ENCODE results near the gene PSMC3. TPM values are rescaled to one million over a fixed set of nuclear protein-coding genes. Genes with fewer than 3 reads are reported as not detected.

The PSMC3 gene
- total RNA-seq, 1 experiment from 2014 or later = 701 TPM

GRCh38 chr11:47400768-47401279 lies 25.4 kb downstream of the PSMC3 start:
- peak overlapping the region; percentile 64 for H3K27ac ChIP-seq (ENCODE audit: low read depth, low read length, poor library complexity, severe bottlenecking)
- TF ChIP-seq EZH2 (IDR thresholded peaks at IDR 0.05; ENCODE audit: borderline replicate concordance, low read depth, low read length, poor library complexity, severe bottlenecking) (no peak), CTCF (conservative IDR thresholded peaks at IDR 0.05; ENCODE audit: low read depth, low read length) (no peak)
- POLR2A ChIA-PET (ENCODE audit: low non-redundant PET) = interaction anchor here (0.6 kb wide), 2 partner anchors 54 to 124 kb away, joined by 4 to 5 read pairs; no protein-coding TSS in a partner anchor
- no peaks in the 10 kb centered on the region for H3K27me3 ChIP-seq (replicated peaks; ENCODE audit: insufficient read depth, low read depth, low read length, poor library complexity)
- H3K4me1 ChIP-seq (ENCODE audit: insufficient read depth, low read length, poor library complexity, severe bottlenecking) = peaks cover 15% of the 10 kb centered on the region
- H3K36me3 ChIP-seq (ENCODE audit: insufficient read depth, low read length, poor library complexity, severe bottlenecking) = no peaks in the 10 kb centered on the region
- no TSS peak for BruUV-seq (replicated peaks)
- peak overlapping the region; percentile 56 for H3K4me3 ChIP-seq (ENCODE audit: low read depth, low read length, poor library complexity, severe bottlenecking)
- CTCF ChIA-PET = interaction anchor here (0.6 kb wide), 1 partner anchor 60 kb away, joined by 6 read pairs; no protein-coding TSS in a partner anchor
- intact Hi-C loops (cut with micrococcal nuclease; ENCODE audit: unreplicated experiment) = loop anchor here (10.0 kb wide), 1 partner anchor 454 kb away; no protein-coding TSS in a partner anchor
- no peaks in the 10 kb centered on the region for H3K9me3 ChIP-seq (ENCODE audit: low read depth, low read length, poor library complexity, severe bottlenecking)
- no peak for DNase-seq (ENCODE audit: low spot score)

- POLR2A ChIA-PET (ENCODE audit: low non-redundant PET) = interaction anchor here (0.6 to 0.7 kb wide), 4 partner anchors 54 to 693 kb away, joined by 4 to 7 read pairs (median 4); no protein-coding TSS in a partner anchor
- Histone ChIP-seq H3K36me3 (ENCODE audit: insufficient read depth, low read length, poor library complexity, severe bottlenecking) (no peaks in the 10 kb centered on the region), H3K9me3 (ENCODE audit: low read depth, low read length, poor library complexity, severe bottlenecking) (no peaks in the 10 kb centered on the region), H3K27ac (ENCODE audit: low read depth, low read length, poor library complexity, severe bottlenecking) (peak overlapping the region; percentile 64), H3K27me3 (replicated peaks; ENCODE audit: insufficient read depth, low read depth, low read length, poor library complexity) (no peaks in the 10 kb centered on the region), H3K4me3 (ENCODE audit: low read depth, low read length, poor library complexity, severe bottlenecking) (peak overlapping the region; percentile 56), H3K4me1 (ENCODE audit: insufficient read depth, low read length, poor library complexity, severe bottlenecking) (peaks cover 15% of the 10 kb centered on the region)
- DNase-seq (ENCODE audit: low spot score) = peak; percentile 56
- CTCF ChIA-PET = interaction anchor here (0.6 to 1.0 kb wide), 3 partner anchors 12 to 61 kb away, joined by 4 to 6 read pairs (median 5); no protein-coding TSS in a partner anchor
- no peak for TF ChIP-seq CTCF (conservative IDR thresholded peaks at IDR 0.05; ENCODE audit: low read depth, low read length)
- TF ChIP-seq EZH2 (IDR thresholded peaks at IDR 0.05; ENCODE audit: borderline replicate concordance, low read depth, low read length, poor library complexity, severe bottlenecking) = no peak
- BruUV-seq (replicated peaks) = no TSS peak
- intact Hi-C loops (cut with micrococcal nuclease; ENCODE audit: unreplicated experiment) = loop anchor here (10.0 kb wide), 1 partner anchor 455 kb away; no protein-coding TSS in a partner anchor
These were observed 26.1 kb downstream of the PSMC3 start for GRCh38 chr11:47399860-47400767.

GRCh38 chr11:47398551-47398950 lies 27.7 kb downstream of the PSMC3 start:
- Histone ChIP-seq H3K27ac (ENCODE audit: low read depth, low read length, poor library complexity, severe bottlenecking) (no peak overlapping the region), H3K27me3 (replicated peaks; ENCODE audit: insufficient read depth, low read depth, low read length, poor library complexity) (no peaks in the 10 kb centered on the region), H3K36me3 (ENCODE audit: insufficient read depth, low read length, poor library complexity, severe bottlenecking) (no peaks in the 10 kb centered on the region), H3K4me1 (ENCODE audit: insufficient read depth, low read length, poor library complexity, severe bottlenecking) (peaks cover 15% of the 10 kb centered on the region), H3K4me3 (ENCODE audit: low read depth, low read length, poor library complexity, severe bottlenecking) (no peak overlapping the region), H3K9me3 (ENCODE audit: low read depth, low read length, poor library complexity, severe bottlenecking) (no peaks in the 10 kb centered on the region)
- no TSS peak for BruUV-seq (replicated peaks)
- TF ChIP-seq EZH2 (IDR thresholded peaks at IDR 0.05; ENCODE audit: borderline replicate concordance, low read depth, low read length, poor library complexity, severe bottlenecking) (no peak), CTCF (conservative IDR thresholded peaks at IDR 0.05; ENCODE audit: low read depth, low read length) (no peak)
- ChIA-PET POLR2A (ENCODE audit: low non-redundant PET) (no interaction called here), CTCF (no interaction called here)
- DNase-seq (ENCODE audit: low spot score) = no peak
- intact Hi-C loops (cut with micrococcal nuclease; ENCODE audit: unreplicated experiment) = no loop called here

Measured in A673 (cell line).